ENCODE data around the gene SGPL1.

Gene SGPL1

GRCh38 chr10:70913893-70914240 is 98.1 kb downstream of the SGPL1 start:
- H3K9me3 ChIP-seq (ENCODE audit: control extremely low read depth in 1 of 5, control insufficient read depth in 4 of 5, insufficient read depth in 2 of 5, low read depth in 1 of 5, low read length in 4 of 5) = peaks cover 0 to 3% (median 0%) of the 10 kb centered on the region in 5 experiments
- H3K4me1 ChIP-seq (ENCODE audit: control extremely low read depth in 1 of 4, control insufficient read depth in 4 of 4, insufficient read depth in 4 of 4, low read length in 3 of 4) = peaks cover 0 to 8% (median 2%) of the 10 kb centered on the region in 4 experiments
- DNase-seq = no peak
- no peak overlapping the region for H3K4me3 ChIP-seq (ENCODE audit: control insufficient read depth in 1 of 7, extremely low read depth in 1 of 7, insufficient read depth in 4 of 7, low read depth in 2 of 7, low read length in 6 of 7)
- ChIA-PET CTCF (no interaction called here), POLR2A (no interaction called here)
- H3K27me3 ChIP-seq (replicated peaks in 2 of 5; ENCODE audit: control insufficient read depth in 4 of 5, insufficient read depth in 5 of 5, low read length in 4 of 5) = peaks cover 0 to 3% (median 0%) of the 10 kb centered on the region in 5 experiments
- 100% methylated on average over 2 of the region's 3 CpGs for WGBS (ENCODE audit: insufficient coverage)
- H3K36me3 ChIP-seq (ENCODE audit: control insufficient read depth in 4 of 4, insufficient read depth in 4 of 4, low read length in 3 of 4) = no peaks in the 10 kb centered on the region
- no peak overlapping the region for H3K27ac ChIP-seq (ENCODE audit: insufficient read depth in 1 of 2, low read depth in 1 of 2, low read length in 2 of 2, poor library complexity in 1 of 2, severe bottlenecking in 2 of 2)

DNA sequence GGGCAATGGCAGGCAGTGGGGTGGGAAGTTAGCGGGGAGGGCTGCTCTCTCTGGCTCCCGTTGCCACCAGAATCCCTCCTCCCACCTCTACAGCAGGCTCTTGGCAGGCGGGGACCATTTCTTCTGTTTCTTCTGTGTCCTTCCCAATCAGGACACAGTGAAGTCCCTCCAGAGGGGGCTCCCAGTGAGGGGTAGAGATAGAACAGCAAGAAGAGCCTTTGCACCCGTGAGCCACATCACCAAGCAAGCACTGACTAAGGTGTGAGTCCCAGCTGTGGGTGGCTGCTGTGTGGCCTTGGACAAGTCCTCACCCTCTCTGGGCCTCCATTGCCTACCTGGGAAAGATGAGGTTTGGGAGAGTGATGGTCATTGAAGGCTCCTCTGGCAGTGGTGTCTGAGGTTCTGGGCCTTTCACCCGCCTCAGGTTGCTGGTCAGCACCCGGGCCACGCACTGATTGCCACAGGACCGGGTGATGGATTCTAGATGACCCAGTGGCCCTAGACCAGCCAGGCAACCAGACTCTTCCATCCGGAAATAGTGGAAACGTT is 98.6 kb downstream of the SGPL1 start:
- H3K4me1 ChIP-seq (ENCODE audit: control extremely low read depth in 1 of 4, control insufficient read depth in 4 of 4, insufficient read depth in 4 of 4, low read length in 3 of 4) = peaks cover 0 to 8% (median 2%) of the 10 kb centered on the region in 4 experiments
- CTCF ChIA-PET = interaction anchor here (1.6 kb wide), 1 partner anchor 11 kb away, joined by 4 read pairs; no protein-coding TSS in a partner anchor
- H3K27me3 ChIP-seq (replicated peaks in 2 of 5; ENCODE audit: control insufficient read depth in 4 of 5, insufficient read depth in 5 of 5, low read length in 4 of 5) = peaks cover 0 to 3% (median 0%) of the 10 kb centered on the region in 5 experiments
- DNase-seq = no peak
- no peaks in the 10 kb centered on the region for H3K36me3 ChIP-seq (ENCODE audit: control insufficient read depth in 4 of 4, insufficient read depth in 4 of 4, low read length in 3 of 4)
- WGBS (ENCODE audit: insufficient coverage) = 94% methylated on average over 7 of the region's 10 CpGs
- no peak overlapping the region for H3K27ac ChIP-seq (ENCODE audit: insufficient read depth in 1 of 2, low read depth in 1 of 2, low read length in 2 of 2, poor library complexity in 1 of 2, severe bottlenecking in 2 of 2)
- POLR2A ChIA-PET = no interaction called here
- H3K4me3 ChIP-seq (ENCODE audit: control insufficient read depth in 1 of 7, extremely low read depth in 1 of 7, insufficient read depth in 4 of 7, low read depth in 2 of 7, low read length in 6 of 7) = no peak overlapping the region
- peaks cover 0 to 3% (median 0%) of the 10 kb centered on the region in 5 experiments for H3K9me3 ChIP-seq (ENCODE audit: control extremely low read depth in 1 of 5, control insufficient read depth in 4 of 5, insufficient read depth in 2 of 5, low read depth in 1 of 5, low read length in 4 of 5)

GRCh38 chr10:70915206-70915605 is 99.5 kb downstream of the SGPL1 start:
- Histone ChIP-seq H3K9me3 (ENCODE audit: control extremely low read depth in 1 of 5, control insufficient read depth in 4 of 5, insufficient read depth in 2 of 5, low read depth in 1 of 5, low read length in 4 of 5) (peaks cover 0 to 3% (median 0%) of the 10 kb centered on the region in 5 experiments), H3K36me3 (ENCODE audit: control insufficient read depth in 4 of 4, insufficient read depth in 4 of 4, low read length in 3 of 4) (no peaks in the 10 kb centered on the region), H3K27me3 (replicated peaks in 2 of 5; ENCODE audit: control insufficient read depth in 4 of 5, insufficient read depth in 5 of 5, low read length in 4 of 5) (peaks cover 0 to 3% (median 0%) of the 10 kb centered on the region in 5 experiments), H3K27ac (ENCODE audit: insufficient read depth in 1 of 2, low read depth in 1 of 2, low read length in 2 of 2, poor library complexity in 1 of 2, severe bottlenecking in 2 of 2) (no peak overlapping the region), H3K4me3 (ENCODE audit: control insufficient read depth in 1 of 7, extremely low read depth in 1 of 7, insufficient read depth in 4 of 7, low read depth in 2 of 7, low read length in 6 of 7) (no peak overlapping the region), H3K4me1 (ENCODE audit: control extremely low read depth in 1 of 4, control insufficient read depth in 4 of 4, insufficient read depth in 4 of 4, low read length in 3 of 4) (peaks cover 0 to 8% (median 2%) of the 10 kb centered on the region in 4 experiments)
- no peak for DNase-seq
- whole genome bisulfite sequencing (ENCODE audit: insufficient coverage) = 87% methylated on average over 3 of the region's 5 CpGs
- POLR2A ChIA-PET = no interaction called here
- CTCF ChIA-PET = interaction anchor here (1.6 kb wide), 1 partner anchor 10 kb away, joined by 4 read pairs; no protein-coding TSS in a partner anchor

DNA sequence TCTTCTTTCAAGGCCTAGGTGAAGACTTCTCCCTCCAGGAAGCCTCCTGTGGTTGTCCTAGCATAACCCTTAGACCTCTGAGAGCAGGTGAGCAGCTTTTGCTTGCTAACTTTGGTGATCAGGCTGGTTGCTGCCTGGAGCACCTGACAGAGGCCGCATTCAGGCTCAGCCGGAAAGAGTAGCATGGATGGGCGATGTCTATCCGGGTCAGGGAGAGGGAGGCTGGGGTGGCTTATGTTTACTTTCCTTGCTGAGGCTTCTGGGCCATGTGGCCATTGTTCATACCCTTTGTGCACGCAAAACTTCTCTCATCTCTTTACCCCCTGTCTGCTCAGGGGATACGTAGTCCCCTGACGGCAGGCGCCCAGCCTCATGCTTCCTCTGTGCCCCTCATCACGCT is 100.1 kb downstream of the SGPL1 start:
- ChIA-PET CTCF (interaction anchor here (1.3 to 1.6 kb wide), 2 partner anchors 9 kb away, joined by 4 read pairs; no protein-coding TSS in a partner anchor), POLR2A (no interaction called here)
- WGBS (ENCODE audit: insufficient coverage) = 97% methylated on average over 9 of the region's 9 CpGs
- no peak overlapping the region for H3K4me3 ChIP-seq (ENCODE audit: control insufficient read depth in 1 of 7, extremely low read depth in 1 of 7, insufficient read depth in 4 of 7, low read depth in 2 of 7, low read length in 6 of 7)
- H3K27me3 ChIP-seq (replicated peaks in 2 of 5; ENCODE audit: control insufficient read depth in 4 of 5, insufficient read depth in 5 of 5, low read length in 4 of 5) = peaks cover 0 to 3% (median 0%) of the 10 kb centered on the region in 5 experiments
- DNase-seq = no peak
- no peak overlapping the region for H3K27ac ChIP-seq (ENCODE audit: insufficient read depth in 1 of 2, low read depth in 1 of 2, low read length in 2 of 2, poor library complexity in 1 of 2, severe bottlenecking in 2 of 2)
- peaks cover 0 to 8% (median 2%) of the 10 kb centered on the region in 4 experiments for H3K4me1 ChIP-seq (ENCODE audit: control extremely low read depth in 1 of 4, control insufficient read depth in 4 of 4, insufficient read depth in 4 of 4, low read length in 3 of 4)
- peaks cover 0 to 3% (median 0%) of the 10 kb centered on the region in 5 experiments for H3K9me3 ChIP-seq (ENCODE audit: control extremely low read depth in 1 of 5, control insufficient read depth in 4 of 5, insufficient read depth in 2 of 5, low read depth in 1 of 5, low read length in 4 of 5)
- no peaks in the 10 kb centered on the region for H3K36me3 ChIP-seq (ENCODE audit: control insufficient read depth in 4 of 4, insufficient read depth in 4 of 4, low read length in 3 of 4)

GRCh38 chr10:70916241-70916640 is 100.5 kb downstream of the SGPL1 start:
- H3K27me3 ChIP-seq (replicated peaks in 2 of 5; ENCODE audit: control insufficient read depth in 4 of 5, insufficient read depth in 5 of 5, low read length in 4 of 5) = peaks cover 0 to 3% (median 0%) of the 10 kb centered on the region in 5 experiments
- no peaks in the 10 kb centered on the region for H3K36me3 ChIP-seq (ENCODE audit: control insufficient read depth in 4 of 4, insufficient read depth in 4 of 4, low read length in 3 of 4)
- no peak overlapping the region for H3K4me3 ChIP-seq (ENCODE audit: control insufficient read depth in 1 of 7, extremely low read depth in 1 of 7, insufficient read depth in 4 of 7, low read depth in 2 of 7, low read length in 6 of 7)
- no peak overlapping the region for H3K27ac ChIP-seq (ENCODE audit: insufficient read depth in 1 of 2, low read depth in 1 of 2, low read length in 2 of 2, poor library complexity in 1 of 2, severe bottlenecking in 2 of 2)
- POLR2A ChIA-PET = no interaction called here
- WGBS (ENCODE audit: insufficient coverage) = 97% methylated on average over 5 of the region's 6 CpGs
- H3K4me1 ChIP-seq (ENCODE audit: control extremely low read depth in 1 of 4, control insufficient read depth in 4 of 4, insufficient read depth in 4 of 4, low read length in 3 of 4) = peaks cover 0 to 8% (median 2%) of the 10 kb centered on the region in 4 experiments
- H3K9me3 ChIP-seq (ENCODE audit: control extremely low read depth in 1 of 5, control insufficient read depth in 4 of 5, insufficient read depth in 2 of 5, low read depth in 1 of 5, low read length in 4 of 5) = peaks cover 0 to 3% (median 0%) of the 10 kb centered on the region in 5 experiments
- no peak for DNase-seq
- CTCF ChIA-PET = interaction anchor here (1.3 to 1.5 kb wide), 3 partner anchors 9 to 363 kb away, joined by 3 to 5 read pairs (median 4); no protein-coding TSS in a partner anchor

DNA sequence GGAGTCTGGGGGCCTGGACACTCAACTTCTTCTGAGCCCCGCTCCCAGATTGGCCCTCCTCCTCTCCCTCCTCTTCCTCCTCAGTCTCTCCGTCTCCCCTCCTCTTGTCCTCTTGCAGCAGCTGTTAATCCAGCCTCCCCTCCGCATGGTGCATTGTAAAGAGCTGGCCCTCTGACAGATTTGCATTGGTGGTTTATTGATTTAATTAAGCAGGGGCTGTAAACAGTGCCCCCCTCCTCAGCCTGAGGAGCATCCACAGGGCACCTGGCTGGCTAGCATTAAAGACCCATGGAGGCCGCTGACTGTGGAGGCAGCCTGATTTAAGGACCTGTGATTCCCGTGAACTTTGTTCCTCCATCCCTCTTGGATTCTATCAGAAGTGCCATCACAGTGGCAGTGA is 101.5 kb downstream of the SGPL1 start:
- Histone ChIP-seq H3K27ac (ENCODE audit: insufficient read depth in 1 of 2, low read depth in 1 of 2, low read length in 2 of 2, poor library complexity in 1 of 2, severe bottlenecking in 2 of 2) (no peak overlapping the region), H3K4me1 (ENCODE audit: control extremely low read depth in 1 of 4, control insufficient read depth in 4 of 4, insufficient read depth in 4 of 4, low read length in 3 of 4) (peaks cover 0 to 8% (median 2%) of the 10 kb centered on the region in 4 experiments), H3K36me3 (ENCODE audit: control insufficient read depth in 4 of 4, insufficient read depth in 4 of 4, low read length in 3 of 4) (no peaks in the 10 kb centered on the region), H3K4me3 (ENCODE audit: control insufficient read depth in 1 of 7, extremely low read depth in 1 of 7, insufficient read depth in 4 of 7, low read depth in 2 of 7, low read length in 6 of 7) (no peak overlapping the region), H3K9me3 (ENCODE audit: control extremely low read depth in 1 of 5, control insufficient read depth in 4 of 5, insufficient read depth in 2 of 5, low read depth in 1 of 5, low read length in 4 of 5) (no peaks in the 10 kb centered on the region), H3K27me3 (replicated peaks in 2 of 5; ENCODE audit: control insufficient read depth in 4 of 5, insufficient read depth in 5 of 5, low read length in 4 of 5) (peaks cover 0 to 3% (median 0%) of the 10 kb centered on the region in 5 experiments)
- ChIA-PET POLR2A (no interaction called here), CTCF (interaction anchor here (1.4 to 1.5 kb wide), 2 partner anchors 8 to 362 kb away, joined by 3 to 5 read pairs; no protein-coding TSS in a partner anchor)
- no peak for DNase-seq
- 100% methylated on average over 3 of the region's 5 CpGs for WGBS (ENCODE audit: insufficient coverage)

GRCh38 chr10:70917635-70918034 is 101.9 kb downstream of the SGPL1 start:
- CTCF ChIA-PET = interaction anchor here (0.9 to 1.5 kb wide), 3 partner anchors 8 to 209 kb away, joined by 3 to 5 read pairs (median 3); no protein-coding TSS in a partner anchor
- no peak overlapping the region for H3K27ac ChIP-seq (ENCODE audit: insufficient read depth in 1 of 2, low read depth in 1 of 2, low read length in 2 of 2, poor library complexity in 1 of 2, severe bottlenecking in 2 of 2)

More at GRCh38 chr10:70917635-70918034, 101.9 kb downstream of the SGPL1 start:
- no peak overlapping the region for H3K4me3 ChIP-seq (ENCODE audit: control insufficient read depth in 1 of 7, extremely low read depth in 1 of 7, insufficient read depth in 4 of 7, low read depth in 2 of 7, low read length in 6 of 7)
- 93% methylated on average over 10 of the region's 10 CpGs for WGBS (ENCODE audit: insufficient coverage)
- peaks cover 0 to 3% (median 0%) of the 10 kb centered on the region in 5 experiments for H3K27me3 ChIP-seq (replicated peaks in 2 of 5; ENCODE audit: control insufficient read depth in 4 of 5, insufficient read depth in 5 of 5, low read length in 4 of 5)
- peaks cover 0 to 8% (median 2%) of the 10 kb centered on the region in 4 experiments for H3K4me1 ChIP-seq (ENCODE audit: control extremely low read depth in 1 of 4, control insufficient read depth in 4 of 4, insufficient read depth in 4 of 4, low read length in 3 of 4)
- no peaks in the 10 kb centered on the region for H3K9me3 ChIP-seq (ENCODE audit: control extremely low read depth in 1 of 5, control insufficient read depth in 4 of 5, insufficient read depth in 2 of 5, low read depth in 1 of 5, low read length in 4 of 5)
- no peaks in the 10 kb centered on the region for H3K36me3 ChIP-seq (ENCODE audit: control insufficient read depth in 4 of 4, insufficient read depth in 4 of 4, low read length in 3 of 4)
- DNase-seq = no peak
- POLR2A ChIA-PET = no interaction called here

Measured in common myeloid progenitor, CD34-positive (primary cell).